Gastroesophageal sphincter (tissue), 4 donors: Measurements from ENCODE around the gene KHDRBS2. TPM values are rescaled to one million over a fixed set of nuclear protein-coding genes. Genes with fewer than 3 reads are reported as not detected.

Experiments used
- ATAC-seq: fragments of 150-250 bp; one replicate; pipeline ENCODE4 v1.9.1; 2016; ENCODE audit warnings: mild to moderate bottlenecking, moderate library complexity
- H3K27ac ChIP-seq, 4 donors: fragments of 200-600 bp; sonication (generic) in 3 of 4; 1 replicate in 3 of 4; 2 replicates in 1 of 4; pipeline ENCODE4 v1.5.1; 2016 to 2019
- H3K27me3 ChIP-seq: fragments of 200-600 bp; sonication (generic); one replicate; pipeline ENCODE4 v1.5.1; 2019
- H3K36me3 ChIP-seq, 2 donors: fragments of 200-600 bp; sonication (generic); one replicate each; pipeline ENCODE4 v1.5.1; 2019; ENCODE audit warnings: control low read depth in 1 of 2
- H3K4me1 ChIP-seq, 3 donors: fragments of 200-600 bp; sonication (generic); 1 replicate in 2 of 3; 2 replicates in 1 of 3; pipeline ENCODE4 v1.5.1; 2016 to 2019; ENCODE audit warnings: control low read depth in 2 of 3
- H3K4me3 ChIP-seq, 2 donors: fragments of 200-600 bp; sonication (generic); one replicate each; pipeline ENCODE4 v1.5.1; 2019; ENCODE audit warnings: mild to moderate bottlenecking in 1 of 2, moderate library complexity in 1 of 2
- H3K9me3 ChIP-seq, 3 donors: fragments of 200-600 bp; sonication (generic); one replicate each; pipeline ENCODE4 v1.5.1; 2017 to 2019; ENCODE audit warnings: control low read depth in 2 of 3
- CTCF ChIP-seq, 4 experiments: fragments of 200-600 bp in 2 of 4; fragments of 450-650 bp in 2 of 4; sonication (generic) in 1 of 4; IDR thresholded peaks; one replicate each; pipeline ENCODE4 v1.5.1; 2017 to 2019; ENCODE audit warnings: antibody characterized with exemption in 4 of 4, mild to moderate bottlenecking in 2 of 4, moderate library complexity in 2 of 4
- EP300 ChIP-seq: sonication (generic); formaldehyde crosslinking; IDR thresholded peaks from one replicate; pipeline ENCODE4 v1.6.1; 2017; ENCODE audit warnings: antibody characterized with exemption, mild to moderate bottlenecking
- POLR2A ChIP-seq, 2 donors: fragments of 450-650 bp; IDR thresholded peaks; one replicate each; pipeline ENCODE4 v1.6.1; 2017; ENCODE audit warnings: antibody characterized with exemption in 2 of 2, mild to moderate bottlenecking in 2 of 2, moderate library complexity in 1 of 2
- POLR2AphosphoS5 ChIP-seq: sonication (generic); formaldehyde crosslinking; IDR thresholded peaks from one replicate; pipeline ENCODE4 v1.6.1; 2017; ENCODE audit warnings: antibody characterized with exemption
- WGBS, 2 donors: methylation state at CpG; one replicate each; pipeline ENCODE4 v1.1.5; 2018; ENCODE audit warnings: low coverage in 1 of 2; 5-methylcytosine and 5-hydroxymethylcytosine counted together
- total RNA-seq, 4 donors: library from RNA; depleted of rRNA; stranded (reverse); fragments of >200 nt; gene quantifications; one replicate each; pipeline ENCODE4 v1.1.0, GENCODE V29; 2016

The KHDRBS2 gene
- total RNA-seq, 4 donors from 2014 or later, result 0.62 to 0.81 TPM; not detected in 2

DNA sequence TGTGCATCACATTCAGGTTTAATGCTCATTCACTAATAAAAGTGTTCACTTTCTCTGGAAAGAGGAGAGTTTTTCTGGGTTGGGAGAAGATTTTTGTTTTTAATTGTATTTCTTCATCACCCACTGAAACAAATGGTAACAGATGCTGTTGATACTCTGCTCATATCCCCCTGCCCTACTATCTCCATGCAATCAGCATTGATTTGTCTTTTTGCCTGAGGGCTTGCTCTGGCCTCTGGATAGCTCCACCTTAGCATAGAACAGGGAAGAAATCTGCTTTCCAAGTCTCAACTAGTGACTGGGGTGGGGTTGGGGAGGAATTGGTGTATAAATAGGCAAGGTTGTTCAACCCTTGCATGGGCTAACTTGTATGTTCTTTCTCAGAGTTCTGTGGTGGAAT lies 296.4 kb downstream of the KHDRBS2 start:
- ATAC-seq, result no peak
- H3K4me3 ChIP-seq, result no peak overlapping the region
- no peaks in the 10 kb centered on the region for H3K9me3 ChIP-seq
- no peaks in the 10 kb centered on the region for H3K36me3 ChIP-seq
- H3K27me3 ChIP-seq, result no peaks in the 10 kb centered on the region
- TF ChIP-seq EP300, result no peak
- no peak for TF ChIP-seq POLR2AphosphoS5
- no peak for TF ChIP-seq POLR2A (IDR thresholded peaks at IDR 0.05)
- TF ChIP-seq CTCF (IDR thresholded peaks at IDR 0.05), result no peak
- no peaks in the 10 kb centered on the region for H3K4me1 ChIP-seq
- H3K27ac ChIP-seq, result no peak overlapping the region

- Histone ChIP-seq H3K36me3 (no peaks in the 10 kb centered on the region), H3K27ac (no peak overlapping the region), H3K4me1 (no peaks in the 10 kb centered on the region), H3K4me3 (no peak overlapping the region), H3K27me3 (no peaks in the 10 kb centered on the region), H3K9me3 (no peaks in the 10 kb centered on the region)
- WGBS, 2 donors, result 50 to 91% methylated on average over 1 of the region's 1 CpG
- no peak for ATAC-seq
- TF ChIP-seq POLR2A (IDR thresholded peaks at IDR 0.05) (no peak), CTCF (IDR thresholded peaks at IDR 0.05) (no peak), POLR2AphosphoS5 (no peak), EP300 (no peak)
Measured at GRCh38 chr6:61980622-61981021, 305.4 kb downstream of the KHDRBS2 start.

GRCh38 chr6:61977947-61978346 lies 308.1 kb downstream of the KHDRBS2 start:
- H3K4me3 ChIP-seq, result no peak overlapping the region
- H3K27ac ChIP-seq, result no peak overlapping the region
- no peaks in the 10 kb centered on the region for H3K9me3 ChIP-seq
- no peaks in the 10 kb centered on the region for H3K27me3 ChIP-seq
- no peaks in the 10 kb centered on the region for H3K4me1 ChIP-seq
- TF ChIP-seq POLR2A (IDR thresholded peaks at IDR 0.05) (no peak), EP300 (no peak)
- 19 to 43% methylated on average over 1 of the region's 1 CpG for WGBS, 2 donors
- H3K36me3 ChIP-seq, result no peaks in the 10 kb centered on the region
- ATAC-seq, result no peak

- no peak for ATAC-seq
Measured at GRCh38 chr6:61977099-61977498, 308.9 kb downstream of the KHDRBS2 start.

DNA sequence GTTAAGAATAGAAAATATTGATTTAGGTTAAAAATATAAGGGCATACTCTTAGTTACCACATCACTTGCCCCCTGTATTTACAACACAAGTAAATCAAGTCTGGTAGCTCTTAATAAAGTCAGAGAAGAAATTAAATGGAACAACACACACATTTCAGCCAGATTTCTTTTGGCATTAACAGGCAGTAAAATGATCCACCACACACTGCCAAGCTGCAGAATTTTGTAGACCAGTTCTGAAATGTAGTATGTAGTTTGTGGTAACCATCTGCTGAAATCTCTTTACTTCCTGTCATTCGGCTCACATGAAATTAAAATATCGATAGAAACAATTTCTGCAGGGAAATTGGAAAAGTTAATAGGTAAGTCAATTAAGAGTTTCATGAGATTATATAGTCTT lies 326.8 kb downstream of the KHDRBS2 start:
- ATAC-seq, result no peak
- H3K9me3 ChIP-seq, result peaks cover 0 to 10% (median 0%) of the 10 kb centered on the region in 3 donors
- no peak overlapping the region for H3K27ac ChIP-seq
- no peaks in the 10 kb centered on the region for H3K27me3 ChIP-seq
- TF ChIP-seq EP300 (no peak), CTCF (IDR thresholded peaks at IDR 0.05) (no peak), POLR2A (IDR thresholded peaks at IDR 0.05) (no peak), POLR2AphosphoS5 (no peak)
- no peaks in the 10 kb centered on the region for H3K36me3 ChIP-seq
- WGBS, 2 donors, result 84 to 89% methylated on average over 2 of the region's 2 CpGs
- no peaks in the 10 kb centered on the region for H3K4me1 ChIP-seq
- H3K4me3 ChIP-seq, result no peak overlapping the region

More at GRCh38 chr6:61977099-61977498, 308.9 kb downstream of the KHDRBS2 start:
- no peak overlapping the region for H3K27ac ChIP-seq
- H3K9me3 ChIP-seq, result no peaks in the 10 kb centered on the region
- TF ChIP-seq EP300 (no peak), POLR2A (IDR thresholded peaks at IDR 0.05) (no peak), CTCF (IDR thresholded peaks at IDR 0.05) (no peak), POLR2AphosphoS5 (no peak)
- H3K36me3 ChIP-seq, result no peaks in the 10 kb centered on the region
- no peaks in the 10 kb centered on the region for H3K27me3 ChIP-seq
- H3K4me3 ChIP-seq, result no peak overlapping the region
- no peaks in the 10 kb centered on the region for H3K4me1 ChIP-seq
- 27 to 31% methylated on average over 1 of the region's 1 CpG for WGBS, 2 donors

DNA sequence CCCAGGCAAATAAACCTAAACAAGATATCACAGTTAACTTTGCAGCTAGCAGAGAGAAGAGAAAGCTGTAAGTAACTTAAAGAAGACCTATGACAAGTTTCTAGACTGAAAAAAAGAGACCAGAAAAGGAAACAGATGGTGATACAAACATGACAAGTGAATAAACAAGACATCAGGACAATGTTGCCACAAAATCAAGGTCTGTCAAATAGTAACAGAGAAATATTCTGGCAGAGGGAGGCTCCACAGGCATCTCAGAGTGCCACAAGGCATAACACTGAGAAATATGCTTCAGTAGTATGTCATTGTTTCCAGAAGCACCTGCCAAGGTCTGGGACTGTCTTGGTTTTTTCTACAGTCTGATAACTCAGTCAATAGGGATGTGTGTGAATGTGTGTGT lies 332.2 kb downstream of the KHDRBS2 start:
- Histone ChIP-seq H3K4me3 (no peak overlapping the region), H3K27ac (no peak overlapping the region), H3K36me3 (no peaks in the 10 kb centered on the region), H3K27me3 (no peaks in the 10 kb centered on the region), H3K4me1 (no peaks in the 10 kb centered on the region), H3K9me3 (peaks cover 0 to 10% (median 0%) of the 10 kb centered on the region in 3 donors)
- ATAC-seq, result no peak
- no peak for TF ChIP-seq POLR2AphosphoS5
- no peak for TF ChIP-seq POLR2A (IDR thresholded peaks at IDR 0.05)
- no peak for TF ChIP-seq CTCF (IDR thresholded peaks at IDR 0.05)
- TF ChIP-seq EP300, result no peak
